ENCODE data around the gene IGFL3.

IGFL3 gene

GRCh38 chr19:46076951-46077814, 47.3 kb downstream of the IGFL3 start:
- DNase-seq (ENCODE audit: low spot score) = peak; percentile 24

GRCh38 chr19:46076031-46076880, 48.2 kb downstream of the IGFL3 start:
- DNase-seq (ENCODE audit: low spot score) = no peak

- no peak for DNase-seq (ENCODE audit: low spot score)
These were observed 51.1 kb downstream of the IGFL3 start for GRCh38 chr19:46073268-46073922.
